T-helper 2 cell treated with Interferon-gamma antibody and Interleukin-4, amounts not matched to agents 5 μg/mL and 100 μg/mL, for 36 hours (primary cell): ENCODE data around the gene FHL1.

ENCODE experiments used
- DNase-seq: peaks from one replicate; pipeline ENCODE4 v3.0.0; 2021; ENCODE audit warnings: low spot score
- H3K27ac Mint-ChIP-seq: one replicate; pipeline ENCODE4 v1.8.0; 2021; ENCODE audit warnings: mild to moderate bottlenecking, mixed read lengths
- H3K27me3 Mint-ChIP-seq: one replicate; pipeline ENCODE4 v1.8.0; 2021; ENCODE audit warnings: low read depth, mixed read lengths
- H3K36me3 Mint-ChIP-seq: one replicate; pipeline ENCODE4 v1.8.0; 2021; ENCODE audit warnings: low read depth, mixed read lengths
- H3K4me1 Mint-ChIP-seq: one replicate; pipeline ENCODE4 v1.8.0; 2021; ENCODE audit warnings: low read depth, mixed read lengths
- H3K4me3 Mint-ChIP-seq: one replicate; pipeline ENCODE4 v1.8.0; 2022; ENCODE audit warnings: mild to moderate bottlenecking, moderate library complexity, mixed read lengths
- H3K9me3 Mint-ChIP-seq: one replicate; pipeline ENCODE4 v1.8.0; 2021; ENCODE audit warnings: mixed read lengths

The FHL1 gene

DNA sequence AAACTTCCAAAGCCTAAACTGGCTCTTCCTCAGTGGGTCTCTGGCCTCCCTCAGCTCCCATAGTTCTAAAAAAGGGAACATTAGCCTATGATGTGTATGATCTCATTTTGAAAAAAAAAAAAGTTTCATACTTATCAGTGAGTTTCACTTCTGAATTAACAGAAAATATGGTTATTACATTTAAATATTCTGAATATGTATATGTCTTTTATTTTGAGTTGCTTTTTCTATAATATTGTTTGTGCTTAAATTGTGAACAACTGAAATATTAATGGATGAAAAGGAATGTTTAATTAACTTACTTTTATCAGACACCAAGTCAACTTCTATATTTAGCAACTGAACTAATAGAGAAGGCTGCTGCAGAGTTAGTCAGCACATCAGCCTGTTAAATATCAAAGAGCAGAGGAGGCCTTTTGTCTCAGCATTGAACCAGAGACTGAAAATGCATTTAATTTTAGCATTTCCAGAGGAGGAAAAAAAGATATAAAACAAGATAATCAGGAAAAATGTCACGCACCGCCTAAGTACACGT is 20.4 kb upstream of the FHL1 start:
- Mint-ChIP-seq H3K4me1 (peaks cover 7% of the 10 kb centered on the region), H3K27ac (no peak overlapping the region), H3K27me3 (no peaks in the 10 kb centered on the region), H3K36me3 (no peaks in the 10 kb centered on the region), H3K9me3 (peaks cover 7% of the 10 kb centered on the region), H3K4me3 (no peak overlapping the region)
- DNase-seq: no peak

DNA sequence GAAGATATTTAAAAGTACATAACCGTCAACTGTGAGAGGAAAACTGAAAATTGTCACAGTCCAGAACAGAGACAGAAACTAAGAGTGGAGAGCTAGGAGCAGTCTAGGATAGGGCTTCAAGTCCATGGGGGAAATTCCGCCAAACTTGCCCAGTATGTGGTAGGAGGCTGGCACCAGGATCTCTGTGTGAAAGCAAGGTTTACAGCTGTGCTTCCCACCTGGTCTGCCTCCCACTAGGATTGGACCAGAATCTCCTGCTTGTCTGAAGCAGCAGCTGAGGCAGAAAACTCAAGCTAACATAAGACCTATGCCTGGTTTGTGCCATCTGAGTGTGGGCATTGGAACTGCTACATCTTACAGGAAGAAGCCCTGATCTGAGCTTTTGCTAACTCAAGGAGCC is 18.6 kb upstream of the FHL1 start:
- no peak overlapping the region for H3K27ac Mint-ChIP-seq
- H3K27me3 Mint-ChIP-seq: no peaks in the 10 kb centered on the region
- peaks cover 7% of the 10 kb centered on the region for H3K9me3 Mint-ChIP-seq
- no peak for DNase-seq
- H3K4me1 Mint-ChIP-seq: peaks cover 7% of the 10 kb centered on the region
- no peak overlapping the region for H3K4me3 Mint-ChIP-seq
- H3K36me3 Mint-ChIP-seq: no peaks in the 10 kb centered on the region

- H3K36me3 Mint-ChIP-seq: no peaks in the 10 kb centered on the region
- H3K4me3 Mint-ChIP-seq: no peak overlapping the region
- peaks cover 7% of the 10 kb centered on the region for H3K9me3 Mint-ChIP-seq
- peak; percentile 8 for DNase-seq
- peaks cover 7% of the 10 kb centered on the region for H3K4me1 Mint-ChIP-seq
- H3K27ac Mint-ChIP-seq: peak overlapping the region; percentile 57
- H3K27me3 Mint-ChIP-seq: no peaks in the 10 kb centered on the region
Measured at GRCh38 chrX:136130931-136131833, 16.2 kb upstream of the FHL1 start.

DNA sequence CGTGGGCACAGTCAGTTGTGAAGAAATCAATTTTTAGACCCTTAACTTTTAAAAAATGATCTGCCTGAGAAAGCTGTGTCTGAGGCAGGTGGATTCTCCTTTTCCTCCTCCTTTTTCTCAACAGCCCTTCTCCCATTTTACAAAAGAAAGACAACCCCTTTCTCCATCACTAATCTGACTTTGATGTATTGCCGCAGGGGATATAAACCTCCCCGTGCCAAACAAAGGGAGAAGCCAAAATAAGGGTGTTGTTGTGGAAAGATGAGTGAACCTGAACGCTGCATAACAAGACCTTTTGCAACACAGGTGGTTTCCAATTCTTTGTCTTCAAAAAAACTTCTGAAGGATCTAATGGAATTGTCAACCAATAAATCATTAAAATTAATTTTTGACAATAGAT is 8.4 kb upstream of the FHL1 start:
- no peak for DNase-seq
- Mint-ChIP-seq H3K36me3 (no peaks in the 10 kb centered on the region), H3K4me1 (peaks cover 2% of the 10 kb centered on the region), H3K4me3 (no peak overlapping the region), H3K9me3 (no peaks in the 10 kb centered on the region), H3K27ac (no peak overlapping the region), H3K27me3 (no peaks in the 10 kb centered on the region)

DNA sequence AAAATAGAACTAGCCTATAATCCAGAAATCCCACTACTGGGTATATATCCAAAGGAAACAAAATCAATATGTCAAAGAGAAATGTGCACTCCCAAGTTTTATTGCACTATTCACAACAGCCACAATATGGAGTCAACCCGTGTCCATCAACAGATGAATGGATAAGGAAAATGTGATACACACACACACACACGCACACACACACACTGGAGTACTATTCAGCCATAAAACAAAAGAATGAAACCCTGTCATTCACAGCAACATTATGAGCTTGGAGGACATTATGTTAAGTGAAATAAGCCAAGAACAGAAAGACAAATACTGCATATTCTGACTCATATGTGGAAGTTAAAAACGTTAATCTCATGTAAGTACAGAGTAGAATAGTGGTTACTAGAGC is 5.8 kb upstream of the FHL1 start:
- peaks cover 15% of the 10 kb centered on the region for H3K4me1 Mint-ChIP-seq
- DNase-seq: no peak
- peaks cover 14% of the 10 kb centered on the region for H3K27me3 Mint-ChIP-seq
- no peak overlapping the region for H3K27ac Mint-ChIP-seq
- H3K9me3 Mint-ChIP-seq: no peaks in the 10 kb centered on the region
- H3K36me3 Mint-ChIP-seq: no peaks in the 10 kb centered on the region
- no peak overlapping the region for H3K4me3 Mint-ChIP-seq

DNA sequence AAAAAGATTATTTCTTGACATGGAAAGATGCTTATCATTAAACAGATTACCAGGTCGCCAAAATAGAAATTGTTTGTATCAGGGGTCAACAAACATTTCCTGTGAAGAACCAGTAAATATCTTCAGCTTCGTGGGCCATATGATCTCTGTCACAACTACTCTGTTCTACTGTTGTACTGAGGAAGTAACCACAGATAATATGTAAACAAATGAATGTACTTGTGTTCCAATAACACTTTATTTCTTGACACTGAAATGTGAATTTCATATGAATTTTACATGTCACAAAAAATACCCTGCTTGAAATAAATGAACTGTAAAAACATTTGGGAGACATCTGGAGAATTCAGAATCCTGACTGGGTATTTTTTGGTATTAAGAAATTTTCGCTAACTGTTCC is 4.7 kb upstream of the FHL1 start:
- Mint-ChIP-seq H3K9me3 (no peaks in the 10 kb centered on the region), H3K27me3 (peaks cover 15% of the 10 kb centered on the region), H3K4me1 (peaks cover 16% of the 10 kb centered on the region), H3K4me3 (no peak overlapping the region), H3K36me3 (no peaks in the 10 kb centered on the region), H3K27ac (no peak overlapping the region)
- no peak for DNase-seq

DNA sequence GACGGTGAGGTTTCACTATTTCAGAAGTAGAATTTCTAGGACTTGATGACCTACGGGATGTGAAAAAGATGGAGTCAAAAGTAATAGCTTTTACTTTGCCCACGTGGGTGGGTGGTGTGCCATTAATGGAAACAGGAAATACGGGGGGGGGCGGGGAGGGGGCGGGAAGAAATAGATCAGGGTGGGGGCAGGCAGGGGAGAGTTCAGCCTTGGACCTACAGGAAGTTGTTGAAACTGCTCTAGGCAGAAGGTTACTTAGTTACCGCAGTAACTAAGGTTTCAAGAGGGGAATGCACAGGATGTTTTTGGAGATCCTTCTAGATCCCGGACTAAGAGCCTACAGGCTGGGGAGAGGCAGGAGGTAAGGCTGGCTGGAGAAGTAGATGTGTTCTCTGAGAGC is 3.6 kb upstream of the FHL1 start:
- H3K27ac Mint-ChIP-seq: peak overlapping the region; percentile 57
- peaks cover 15% of the 10 kb centered on the region for H3K27me3 Mint-ChIP-seq
- peaks cover 18% of the 10 kb centered on the region for H3K4me1 Mint-ChIP-seq
- H3K4me3 Mint-ChIP-seq: peak overlapping the region; percentile 40
- no peaks in the 10 kb centered on the region for H3K9me3 Mint-ChIP-seq
- no peaks in the 10 kb centered on the region for H3K36me3 Mint-ChIP-seq
- no peak for DNase-seq

DNA sequence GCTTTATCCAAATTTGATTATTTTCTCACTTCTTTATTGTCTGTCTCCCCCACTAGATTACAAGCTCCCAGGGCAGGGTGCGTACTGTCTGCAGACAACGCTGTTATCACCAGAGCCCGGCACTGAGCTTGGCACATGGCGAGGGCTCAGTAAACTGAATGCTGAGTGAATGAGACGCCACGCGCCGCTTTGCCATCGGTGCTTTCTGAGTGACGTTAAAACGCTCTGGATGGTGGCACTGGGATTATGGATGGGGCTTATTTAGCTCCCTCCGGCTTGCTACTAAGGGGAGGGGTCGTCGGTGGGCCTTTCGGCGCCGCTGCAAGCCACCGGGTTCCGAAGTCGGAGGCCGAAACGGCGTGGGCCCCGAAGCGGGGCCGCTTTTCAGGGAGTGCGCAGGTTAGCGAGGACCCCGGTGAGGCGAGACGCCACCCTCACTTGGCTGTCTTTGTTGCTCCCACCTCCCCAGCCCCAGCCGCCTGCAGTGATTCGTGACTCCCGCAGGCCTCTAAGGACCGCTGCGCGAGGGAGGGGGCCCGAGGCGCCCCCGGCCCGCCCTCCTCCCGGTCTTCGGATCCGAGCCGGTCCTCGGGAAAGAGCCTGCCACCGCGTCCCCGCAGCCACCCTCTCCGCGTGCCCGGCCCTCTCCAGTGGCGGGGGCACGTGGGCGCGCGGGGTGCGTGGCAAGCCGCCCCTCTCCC is 569 bp upstream of the FHL1 start:
- DNase-seq: no peak
- Mint-ChIP-seq H3K4me3 (peak overlapping the region; percentile 83), H3K9me3 (no peaks in the 10 kb centered on the region), H3K4me1 (peaks cover 23% of the 10 kb centered on the region), H3K27me3 (peaks cover 21% of the 10 kb centered on the region), H3K36me3 (no peaks in the 10 kb centered on the region), H3K27ac (peak overlapping the region; percentile 58)

- Mint-ChIP-seq H3K27me3 (peaks cover 21% of the 10 kb centered on the region), H3K4me1 (peaks cover 23% of the 10 kb centered on the region), H3K27ac (no peak overlapping the region), H3K4me3 (peak overlapping the region; percentile 61), H3K9me3 (no peaks in the 10 kb centered on the region), H3K36me3 (no peaks in the 10 kb centered on the region)
- no peak for DNase-seq
Measured at GRCh38 chrX:136147976-136148375, 643 bp downstream of the FHL1 start.

DNA sequence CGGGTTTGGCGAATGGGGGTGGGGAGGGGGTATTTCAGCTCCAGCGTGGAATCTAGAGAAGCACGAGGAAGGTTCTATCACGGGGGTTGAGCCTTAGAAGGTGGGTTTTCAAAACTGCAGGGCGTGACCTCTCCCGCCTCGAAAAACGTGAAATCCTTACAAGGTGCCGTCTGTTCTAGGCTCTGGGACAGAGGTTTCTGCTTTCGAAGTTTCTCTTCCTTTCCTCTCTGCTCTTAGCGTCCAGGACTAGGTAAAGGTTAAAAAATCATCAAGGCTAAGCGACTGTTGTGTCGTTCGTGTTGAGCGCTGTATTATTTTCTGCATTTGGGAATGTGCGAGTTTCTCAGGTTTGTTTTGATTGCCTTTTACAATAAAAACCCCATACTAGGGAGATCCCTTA is 1.1 kb downstream of the FHL1 start:
- DNase-seq: no peak
- Mint-ChIP-seq H3K4me1 (peaks cover 23% of the 10 kb centered on the region), H3K27ac (no peak overlapping the region), H3K27me3 (peaks cover 21% of the 10 kb centered on the region), H3K36me3 (no peaks in the 10 kb centered on the region), H3K4me3 (peak overlapping the region; percentile 61), H3K9me3 (no peaks in the 10 kb centered on the region)

DNA sequence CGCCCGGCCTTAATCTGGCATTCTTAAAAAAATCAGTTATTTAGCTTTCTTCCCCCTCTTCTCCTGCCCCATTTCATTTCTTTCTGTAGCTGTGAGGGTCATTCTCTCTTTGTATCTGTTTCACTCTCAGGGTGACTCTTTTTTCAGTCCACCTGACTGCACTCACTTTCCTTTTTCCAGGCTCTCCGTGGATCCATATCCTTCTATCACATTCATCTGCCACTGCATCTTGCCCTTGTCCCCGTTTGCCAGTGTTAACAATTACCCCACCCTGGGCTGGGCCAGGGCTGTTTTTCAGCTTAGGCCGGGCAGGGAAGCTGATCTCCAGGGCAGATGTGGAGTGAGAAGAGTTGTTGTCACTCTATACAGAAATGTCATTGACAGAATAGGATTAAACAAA is 7.7 kb downstream of the FHL1 start:
- Mint-ChIP-seq H3K27ac (no peak overlapping the region), H3K4me1 (peaks cover 17% of the 10 kb centered on the region), H3K9me3 (no peaks in the 10 kb centered on the region), H3K4me3 (no peak overlapping the region), H3K36me3 (no peaks in the 10 kb centered on the region), H3K27me3 (peaks cover 2% of the 10 kb centered on the region)
- no peak for DNase-seq

DNA sequence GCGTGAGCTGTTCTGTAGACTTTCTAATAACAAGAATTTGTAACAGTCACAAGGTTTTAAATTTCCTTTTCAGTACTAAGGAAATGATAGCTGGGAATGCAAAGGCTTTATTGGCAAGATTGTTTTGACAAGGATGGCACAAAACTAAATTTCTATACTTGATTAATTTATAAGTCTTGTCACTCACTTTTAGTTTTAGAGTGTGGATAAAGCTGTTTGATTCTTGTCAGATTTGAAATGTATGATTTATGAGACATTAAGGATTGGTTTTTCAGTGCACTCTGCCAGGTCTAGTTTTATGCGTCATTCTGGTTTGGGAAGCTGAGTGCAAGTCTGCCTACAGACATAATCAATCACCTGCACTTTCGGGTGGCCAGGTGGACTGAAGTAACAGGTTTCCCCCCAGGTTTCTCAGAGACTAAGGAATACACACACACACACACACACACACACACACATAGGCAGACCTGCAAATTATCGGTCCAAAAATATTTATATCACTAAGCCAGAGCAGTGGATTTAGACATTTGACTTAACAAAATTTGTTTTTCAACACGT is 9.3 kb downstream of the FHL1 start:
- Mint-ChIP-seq H3K4me3 (no peak overlapping the region), H3K27me3 (no peaks in the 10 kb centered on the region)
- DNase-seq: no peak

GRCh38 chrX:136157187-136157586 is 9.9 kb downstream of the FHL1 start:
- no peaks in the 10 kb centered on the region for H3K9me3 Mint-ChIP-seq
- peak overlapping the region; percentile 38 for H3K4me3 Mint-ChIP-seq
- DNase-seq: no peak
- H3K27ac Mint-ChIP-seq: no peak overlapping the region
- no peaks in the 10 kb centered on the region for H3K36me3 Mint-ChIP-seq
- peaks cover 16% of the 10 kb centered on the region for H3K4me1 Mint-ChIP-seq
- H3K27me3 Mint-ChIP-seq: no peaks in the 10 kb centered on the region

More for the DNA sequence above, 9.3 kb downstream of the FHL1 start:
- H3K9me3 Mint-ChIP-seq: no peaks in the 10 kb centered on the region
- H3K27ac Mint-ChIP-seq: no peak overlapping the region
- H3K36me3 Mint-ChIP-seq: no peaks in the 10 kb centered on the region
- H3K4me1 Mint-ChIP-seq: peaks cover 16% of the 10 kb centered on the region

- no peak overlapping the region for H3K4me3 Mint-ChIP-seq
- DNase-seq: no peak
- no peak overlapping the region for H3K27ac Mint-ChIP-seq
- peaks cover 16% of the 10 kb centered on the region for H3K4me1 Mint-ChIP-seq
- no peaks in the 10 kb centered on the region for H3K36me3 Mint-ChIP-seq
- H3K9me3 Mint-ChIP-seq: no peaks in the 10 kb centered on the region
- no peaks in the 10 kb centered on the region for H3K27me3 Mint-ChIP-seq
Measured at GRCh38 chrX:136158685-136159084, 11.4 kb downstream of the FHL1 start.
